Retinal pigment epithelial cell (primary cell): ENCODE measurements around the gene ELL.

ENCODE experiments used
- DNase-seq: peaks from one replicate; pipeline ENCODE4 v3.0.0-alpha.2; 2010; ENCODE audit warnings: low read depth
- H3K4me3 ChIP-seq: 2 replicates; pipeline ENCODE4 v1.5.1; 2011; ENCODE audit warnings: mild to moderate bottlenecking, low read length, control low read depth, moderate library complexity
- CTCF ChIP-seq: conservative IDR thresholded peaks from 2 replicates; pipeline ENCODE4 v1.5.1; 2011; ENCODE audit warnings: low read depth, low read length, control low read depth, inconsistent platforms

The ELL gene

GRCh38 chr19:18475762-18476331 is 46.0 kb downstream of the ELL start:
- TF ChIP-seq CTCF = no peak
- no peak overlapping the region for H3K4me3 ChIP-seq
- DNase-seq = no peak

GRCh38 chr19:18475004-18475453 is 46.8 kb downstream of the ELL start:
- TF ChIP-seq CTCF = no peak
- no peak for DNase-seq
- no peak overlapping the region for H3K4me3 ChIP-seq

- no peak for TF ChIP-seq CTCF
- DNase-seq = no peak
- no peak overlapping the region for H3K4me3 ChIP-seq
These were observed 47.4 kb downstream of the ELL start for GRCh38 chr19:18474366-18474887.

- H3K4me3 ChIP-seq = no peak overlapping the region
- no peak for DNase-seq
- no peak for TF ChIP-seq CTCF
These were observed 48.2 kb downstream of the ELL start for GRCh38 chr19:18473706-18474087.

GRCh38 chr19:18473003-18473705 is 48.7 kb downstream of the ELL start:
- no peak for DNase-seq
- H3K4me3 ChIP-seq = no peak overlapping the region

GRCh38 chr19:18470787-18471186 is 51.1 kb downstream of the ELL start:
- no peak for TF ChIP-seq CTCF
- DNase-seq = no peak

More at GRCh38 chr19:18473003-18473705, 48.7 kb downstream of the ELL start:
- TF ChIP-seq CTCF = no peak

More at GRCh38 chr19:18470787-18471186, 51.1 kb downstream of the ELL start:
- no peak overlapping the region for H3K4me3 ChIP-seq
